ENCODE data around the gene RB1. TPM values are rescaled to one million over a fixed set of nuclear protein-coding genes. Genes with fewer than 3 reads are reported as not detected.

The RB1 gene
- total RNA-seq, 2 donors from 2014 or later, result 18.7 to 20.1 TPM

DNA sequence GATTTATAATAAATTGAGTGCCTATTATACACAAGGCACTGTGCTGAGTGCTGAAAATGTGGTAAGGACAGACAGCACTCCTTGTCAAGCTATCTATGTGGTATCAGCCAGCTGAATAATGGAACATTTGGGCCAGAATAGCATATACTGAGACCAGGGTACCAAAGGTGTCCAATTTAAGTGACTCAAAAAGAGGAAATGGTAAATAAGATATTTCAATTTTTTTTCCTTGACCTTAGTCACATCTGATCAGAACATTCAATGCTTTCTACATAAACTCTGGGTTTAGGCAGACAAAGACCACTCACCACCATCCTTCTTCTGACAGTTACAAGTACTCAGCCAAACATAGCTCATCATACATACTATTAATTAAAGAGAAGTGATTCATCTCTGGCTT, 186.1 kb downstream of the RB1 start:
- H3K27ac ChIP-seq (ENCODE audit: low read depth, low read length), result no peak overlapping the region
- no peaks in the 10 kb centered on the region for H3K4me1 Mint-ChIP-seq
- no peak overlapping the region for H3K4me3 Mint-ChIP-seq
- H3K4me3 ChIP-seq (ENCODE audit: low read length), result no peak overlapping the region
- no peaks in the 10 kb centered on the region for H3K27me3 ChIP-seq (ENCODE audit: control insufficient read depth, insufficient read depth, low read length, poor library complexity, severe bottlenecking)
- H3K27me3 Mint-ChIP-seq (ENCODE audit: insufficient read depth), result no peaks in the 10 kb centered on the region
- peaks cover 8% of the 10 kb centered on the region for H3K9me3 ChIP-seq (ENCODE audit: control insufficient read depth, low read length)
- H3K27ac Mint-ChIP-seq, result no peak overlapping the region
- H3K4me1 ChIP-seq (ENCODE audit: control insufficient read depth, insufficient read depth, low read length), result no peaks in the 10 kb centered on the region
- H3K36me3 ChIP-seq (ENCODE audit: control insufficient read depth, insufficient read depth, low read length), result no peaks in the 10 kb centered on the region
- H3K36me3 Mint-ChIP-seq (ENCODE audit: low read depth), result peaks cover 14% of the 10 kb centered on the region
- DNase-seq, result no peak
- peaks cover 6% of the 10 kb centered on the region for H3K9me3 Mint-ChIP-seq
- TF ChIP-seq CTCF (conservative IDR thresholded peaks at IDR 0.05), result no peak
- no peak overlapping the region for H3K9ac ChIP-seq (ENCODE audit: extremely low read depth, low read length, poor library complexity, severe bottlenecking)

- H3K4me1 ChIP-seq (ENCODE audit: control insufficient read depth, insufficient read depth, low read length), result no peaks in the 10 kb centered on the region
- TF ChIP-seq CTCF (conservative IDR thresholded peaks at IDR 0.05), result no peak
- no peak overlapping the region for H3K4me3 Mint-ChIP-seq
- H3K27ac Mint-ChIP-seq, result no peak overlapping the region
- H3K9me3 ChIP-seq (ENCODE audit: control insufficient read depth, low read length), result peaks cover 8% of the 10 kb centered on the region
- no peak for DNase-seq
- peaks cover 6% of the 10 kb centered on the region for H3K9me3 Mint-ChIP-seq
- no peak overlapping the region for H3K9ac ChIP-seq (ENCODE audit: extremely low read depth, low read length, poor library complexity, severe bottlenecking)
- no peak overlapping the region for H3K4me3 ChIP-seq (ENCODE audit: low read length)
- peaks cover 14% of the 10 kb centered on the region for H3K36me3 Mint-ChIP-seq (ENCODE audit: low read depth)
- H3K27me3 Mint-ChIP-seq (ENCODE audit: insufficient read depth), result no peaks in the 10 kb centered on the region
- H3K27me3 ChIP-seq (ENCODE audit: control insufficient read depth, insufficient read depth, low read length, poor library complexity, severe bottlenecking), result no peaks in the 10 kb centered on the region
- no peaks in the 10 kb centered on the region for H3K4me1 Mint-ChIP-seq
- H3K27ac ChIP-seq (ENCODE audit: low read depth, low read length), result no peak overlapping the region
- 83% methylated on average over 2 of the region's 3 CpGs; no CpG with 5 or more reads in 1 of the 2 experiments for WGBS, 2 experiments (ENCODE audit: insufficient coverage in 1 of 2, insufficient read length in 1 of 2)
- no peaks in the 10 kb centered on the region for H3K36me3 ChIP-seq (ENCODE audit: control insufficient read depth, insufficient read depth, low read length)
These were observed 186.7 kb downstream of the RB1 start for GRCh38 chr13:48490241-48490640.

GRCh38 chr13:48491423-48492095, 188.0 kb downstream of the RB1 start:
- no peaks in the 10 kb centered on the region for H3K27me3 Mint-ChIP-seq (ENCODE audit: insufficient read depth)
- peaks cover 6% of the 10 kb centered on the region for H3K9me3 Mint-ChIP-seq
- Histone ChIP-seq H3K4me1 (ENCODE audit: control insufficient read depth, insufficient read depth, low read length) (no peaks in the 10 kb centered on the region), H3K9me3 (ENCODE audit: control insufficient read depth, low read length) (peaks cover 8% of the 10 kb centered on the region), H3K36me3 (ENCODE audit: control insufficient read depth, insufficient read depth, low read length) (no peaks in the 10 kb centered on the region), H3K9ac (ENCODE audit: extremely low read depth, low read length, poor library complexity, severe bottlenecking) (no peak overlapping the region), H3K27ac (ENCODE audit: low read depth, low read length) (no peak overlapping the region), H3K4me3 (ENCODE audit: low read length) (no peak overlapping the region), H3K27me3 (ENCODE audit: control insufficient read depth, insufficient read depth, low read length, poor library complexity, severe bottlenecking) (no peaks in the 10 kb centered on the region)
- H3K4me3 Mint-ChIP-seq, result no peak overlapping the region
- no peak overlapping the region for H3K27ac Mint-ChIP-seq
- TF ChIP-seq CTCF (conservative IDR thresholded peaks at IDR 0.05), result no peak
- peaks cover 14% of the 10 kb centered on the region for H3K36me3 Mint-ChIP-seq (ENCODE audit: low read depth)
- DNase-seq, result no peak
- H3K4me1 Mint-ChIP-seq, result no peaks in the 10 kb centered on the region
